K562 (cell line): ENCODE data around the gene SMAD3. TPM values are rescaled to one million over a fixed set of nuclear protein-coding genes. Genes with fewer than 3 reads are reported as not detected.
A peak's percentile ranks its signal among the peaks of the same experiment; 100 is the strongest.

Source experiments
- E2F1 ChIP-seq: sonication (generic); formaldehyde crosslinking; IDR thresholded peaks from 2 replicates; pipeline ENCODE4 v1.8.1; 2023; ENCODE audit warnings: mild to moderate bottlenecking, missing genetic modification reagents, moderate library complexity
- GATAD2A ChIP-seq: fragments of 450-650 bp; IDR thresholded peaks from 2 replicates; pipeline ENCODE4 v1.6.1; 2017
- MTA2 ChIP-seq: fragments of 450-650 bp; IDR thresholded peaks from 2 replicates; pipeline ENCODE4 v1.6.1; 2016; ENCODE audit warnings: low read depth
- SMARCB1 ChIP-seq: IDR thresholded peaks from 2 replicates; pipeline ENCODE4 v1.6.1; 2011; ENCODE audit warnings: improper control_type of control experiment, low read depth; ENCODE audit not compliant: insufficient read length
- ZBTB26 ChIP-seq: fragments of 450-650 bp; formaldehyde crosslinking; IDR thresholded peaks from 2 replicates; pipeline ENCODE4 v1.4.0; 2022; ENCODE audit warnings: missing genetic modification characterization
- ZBTB40 ChIP-seq, 2 experiments: fragments of 450-650 bp in 1 of 2; sonication (generic) in 1 of 2; formaldehyde crosslinking in 1 of 2; IDR thresholded peaks; 2 replicates each; pipeline versions ENCODE4 v1.7.1 to v1.9.0; 2016 to 2022; ENCODE audit warnings: inconsistent platforms in 1 of 2, mild to moderate bottlenecking in 1 of 2, missing genetic modification reagents in 1 of 2
- ZFP36 ChIP-seq: fragments of 150-350 bp; IDR thresholded peaks from 2 replicates; pipeline ENCODE4 v1.6.1; 2018; ENCODE audit warnings: low read length, low read depth; ENCODE audit not compliant: partially characterized antibody
- ZNF583 ChIP-seq: fragments of 250-450 bp; sonication (Bioruptor Pico); IDR thresholded peaks from 2 replicates; pipeline ENCODE4 v1.4.0; 2020
- ZNF766 ChIP-seq: fragments of 200-800 bp; sonication (Bioruptor generic); conservative IDR thresholded peaks from 2 replicates; pipeline ENCODE4 v1.6.1; 2016; ENCODE audit warnings: missing genetic modification characterization, missing compliant biosample characterization
- ZNF830 ChIP-seq: fragments of 250-450 bp; sonication (Bioruptor Pico); IDR thresholded peaks from 2 replicates; pipeline ENCODE4 v1.5.0; 2021; ENCODE audit warnings: mild to moderate bottlenecking
- polyA plus RNA-seq, 8 experiments: library from polyadenylated mRNA; depleted of rRNA in 4 of 8; stranded (reverse) in 5 of 8; unstranded in 3 of 8; fragments of >200 nt; fragmentation: Nextera tagmentation in 2 of 8; fragmentation: Illumina TruSeq in 1 of 8; extraction: Ambion mirVana in 2 of 8; extraction: Trizol in 1 of 8; gene quantifications; 2 replicates each; pipeline versions ENCODE4 v1.2.1 to v1.2.3, GENCODE V29; 2011 to 2014; ENCODE audit warnings: inconsistent platforms in 1 of 8, missing spikeins in 1 of 8
- total RNA-seq, 7 experiments: library from RNA; depleted of rRNA in 6 of 7; stranded (reverse); fragments of >200 nt in 6 of 7; fragmentation: Illumina TruSeq in 2 of 7; extraction: Trizol in 2 of 7; gene quantifications; 2 replicates each; pipeline versions ENCODE4 v1.2.1 to v1.2.3, GENCODE V29; 2011 to 2021; ENCODE audit warnings: low replicate concordance in 1 of 7
- TF ChIP-seq, protein P1 (sequence below): sonication (generic); formaldehyde crosslinking; IDR thresholded peaks from 2 replicates; pipeline ENCODE4 v1.8.1; 2023; ENCODE audit warnings: mild to moderate bottlenecking, missing genetic modification reagents

Gene SMAD3
- total and polyA plus RNA-seq, 9 of the 15 experiments (the other 6 are each of a cell fraction or from before 2014, with no cell fraction given) = 4.3 to 39.2 (median 11.1) TPM

GRCh38 chr15:67091071-67091979 is 25.9 kb downstream of the SMAD3 start (continued):
- TF ChIP-seq ZBTB40 (IDR thresholded peaks at IDR 0.05) (no peak), ZBTB40 (CRISPR knock-in tag; IDR thresholded peaks at IDR 0.05) (no peak), GATAD2A (0 out of 2 replicates have a peak, but pooled peaks have one; percentile 62), E2F1 (CRISPR knock-in tag) (no peak), ZBTB26 (CRISPR knock-in tag) (no peak), ZNF583 (peak; percentile 65; the same call in 1 of the 2 replicates), ZFP36 (no peak), ZNF830 (CRISPR knock-in tag) (no peak), ZNF766 (CRISPR knock-in tag) (peak; percentile 95), MTA2 (peak; percentile 91), SMARCB1 (peak; percentile 94)
- TF ChIP-seq, protein P1, sequence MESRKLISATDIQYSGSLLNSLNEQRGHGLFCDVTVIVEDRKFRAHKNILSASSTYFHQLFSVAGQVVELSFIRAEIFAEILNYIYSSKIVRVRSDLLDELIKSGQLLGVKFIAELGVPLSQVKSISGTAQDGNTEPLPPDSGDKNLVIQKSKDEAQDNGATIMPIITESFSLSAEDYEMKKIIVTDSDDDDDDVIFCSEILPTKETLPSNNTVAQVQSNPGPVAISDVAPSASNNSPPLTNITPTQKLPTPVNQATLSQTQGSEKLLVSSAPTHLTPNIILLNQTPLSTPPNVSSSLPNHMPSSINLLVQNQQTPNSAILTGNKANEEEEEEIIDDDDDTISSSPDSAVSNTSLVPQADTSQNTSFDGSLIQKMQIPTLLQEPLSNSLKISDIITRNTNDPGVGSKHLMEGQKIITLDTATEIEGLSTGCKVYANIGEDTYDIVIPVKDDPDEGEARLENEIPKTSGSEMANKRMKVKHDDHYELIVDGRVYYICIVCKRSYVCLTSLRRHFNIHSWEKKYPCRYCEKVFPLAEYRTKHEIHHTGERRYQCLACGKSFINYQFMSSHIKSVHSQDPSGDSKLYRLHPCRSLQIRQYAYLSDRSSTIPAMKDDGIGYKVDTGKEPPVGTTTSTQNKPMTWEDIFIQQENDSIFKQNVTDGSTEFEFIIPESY (CRISPR knock-in tag) = peak; percentile 70; the same call in 1 of the 2 replicates
